Immature natural killer cell (primary cell): ENCODE data around the gene NNAT. TPM values are rescaled to one million over a fixed set of nuclear protein-coding genes. Genes with fewer than 3 reads are reported as not detected.
"Not testable (repeated sequence)": the region's sequence is repeated elsewhere in the genome, so short reads cannot be mapped to it uniquely, and the experiment has no call there.

Experiments used
- DNase-seq, 3 donors: peaks; one replicate each; pipeline ENCODE4 v3.0.0; 2022; ENCODE audit warnings: mixed read lengths in 1 of 3
- H3K27ac Mint-ChIP-seq, 6 donors: one replicate each; pipeline ENCODE4 v1.8.0; 2020; ENCODE audit warnings: mixed read lengths in 6 of 6, mild to moderate bottlenecking in 5 of 6, inconsistent platforms in 4 of 6, moderate library complexity in 3 of 6
- H3K27me3 Mint-ChIP-seq, 3 donors: one replicate each; pipeline ENCODE4 v1.8.0; 2020 to 2021; ENCODE audit warnings: low read depth in 3 of 3, mild to moderate bottlenecking in 3 of 3, mixed read lengths in 3 of 3, moderate library complexity in 3 of 3, inconsistent platforms in 1 of 3
- H3K36me3 Mint-ChIP-seq, 3 donors: one replicate each; pipeline ENCODE4 v1.8.0; 2020; ENCODE audit warnings: mixed read lengths in 3 of 3, inconsistent platforms in 2 of 3, mild to moderate bottlenecking in 2 of 3
- H3K4me1 Mint-ChIP-seq, 2 donors: one replicate each; pipeline ENCODE4 v1.8.0; 2020; ENCODE audit warnings: inconsistent platforms in 2 of 2, mild to moderate bottlenecking in 2 of 2, mixed read lengths in 2 of 2, moderate library complexity in 1 of 2
- H3K4me3 Mint-ChIP-seq, 5 donors: one replicate each; pipeline ENCODE4 v1.8.0; 2020; ENCODE audit warnings: mild to moderate bottlenecking in 5 of 5, mixed read lengths in 5 of 5, inconsistent platforms in 3 of 5, moderate library complexity in 3 of 5
- H3K9me3 Mint-ChIP-seq, 6 donors: one replicate each; pipeline ENCODE4 v1.8.0; 2020; ENCODE audit warnings: mild to moderate bottlenecking in 6 of 6, mixed read lengths in 6 of 6, inconsistent platforms in 4 of 6, moderate library complexity in 3 of 6
- polyA plus RNA-seq, 3 donors: library from polyadenylated mRNA; unstranded; fragments of 300-500 nt; fragmentation: Illumina TruSeq; gene quantifications; one replicate each; pipeline ENCODE4 v1.2.3, GENCODE V29; 2021

The NNAT gene
- polyA plus RNA-seq, 3 donors from 2014 or later = 0.20 TPM; not detected in 2

DNA sequence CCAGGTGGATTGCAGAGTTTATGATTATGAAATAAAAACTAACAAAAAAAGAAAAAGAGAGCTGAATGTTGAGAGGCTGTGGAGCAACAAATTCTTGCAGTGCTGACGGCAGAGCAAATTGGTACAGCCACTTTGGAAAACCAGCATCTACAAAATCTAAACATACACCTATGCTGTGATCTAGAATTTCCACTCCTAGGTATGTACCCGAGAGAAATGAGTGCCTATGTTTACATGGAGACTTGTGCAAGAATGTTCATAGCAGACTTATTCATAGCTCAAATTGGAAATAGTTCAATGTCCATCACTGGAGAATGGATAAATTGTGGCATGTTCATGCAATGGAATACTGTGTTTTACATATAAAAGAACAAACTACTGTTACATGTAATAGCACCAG, 9.6 kb downstream of the NNAT start:
- no peak overlapping the region for H3K27ac Mint-ChIP-seq
- H3K4me3 Mint-ChIP-seq = no peak overlapping the region
- peaks cover 28 to 34% of the 10 kb centered on the region in 2 donors for H3K4me1 Mint-ChIP-seq
- DNase-seq = no peak
- peaks cover 4 to 9% (median 5%) of the 10 kb centered on the region in 3 donors for H3K27me3 Mint-ChIP-seq
- H3K36me3 Mint-ChIP-seq = no peaks in the 10 kb centered on the region
- H3K9me3 Mint-ChIP-seq = no peaks in the 10 kb centered on the region

- no peak for DNase-seq
- Mint-ChIP-seq H3K27me3 (peaks cover 4 to 10% (median 9%) of the 10 kb centered on the region in 3 donors), H3K4me3 (no peak overlapping the region), H3K36me3 (no peaks in the 10 kb centered on the region), H3K9me3 (no peaks in the 10 kb centered on the region), H3K4me1 (peaks cover 17 to 22% of the 10 kb centered on the region in 2 donors), H3K27ac (no peak overlapping the region)
These were observed 10.8 kb downstream of the NNAT start for GRCh38 chr20:37531856-37532255.

DNA sequence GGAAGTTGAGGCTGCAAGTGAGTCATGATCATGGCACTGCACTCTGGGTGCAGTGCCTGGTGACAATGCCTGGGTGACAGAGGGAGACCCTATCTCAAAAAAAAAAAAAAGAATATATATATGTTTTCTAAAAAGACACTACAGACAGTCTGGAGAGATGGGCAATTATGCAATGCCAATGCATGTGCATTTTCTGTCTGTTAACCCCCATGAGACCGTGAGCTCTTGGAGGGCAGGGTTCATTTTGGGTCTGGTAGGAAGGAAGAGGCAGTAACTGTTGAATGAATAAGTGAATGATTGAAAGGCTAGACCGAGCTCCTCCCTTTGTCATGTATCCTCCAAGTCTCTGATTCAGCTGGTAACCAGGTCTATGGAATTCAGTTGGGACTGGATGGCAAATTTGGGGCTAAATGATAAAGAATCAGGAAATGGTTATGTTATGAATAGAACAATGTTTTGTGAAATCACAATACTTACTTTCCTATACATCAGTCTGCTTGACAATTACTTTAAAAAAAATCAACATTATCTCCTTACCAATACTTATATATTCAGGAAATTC, 12.2 kb downstream of the NNAT start:
- Mint-ChIP-seq H3K4me1 (peaks cover 9 to 13% of the 10 kb centered on the region in 2 donors), H3K9me3 (no peaks in the 10 kb centered on the region), H3K36me3 (no peaks in the 10 kb centered on the region), H3K27ac (no peak overlapping the region), H3K27me3 (peaks cover 2 to 6% (median 5%) of the 10 kb centered on the region in 3 donors), H3K4me3 (no peak overlapping the region)
- DNase-seq = no peak

GRCh38 chr20:37534401-37535157, 13.5 kb downstream of the NNAT start:
- H3K9me3 Mint-ChIP-seq = no peaks in the 10 kb centered on the region
- H3K27me3 Mint-ChIP-seq = peaks cover 2 to 6% (median 5%) of the 10 kb centered on the region in 3 donors
- no peak overlapping the region for H3K4me3 Mint-ChIP-seq
- no peak overlapping the region for H3K27ac Mint-ChIP-seq
- no peaks in the 10 kb centered on the region for H3K36me3 Mint-ChIP-seq
- H3K4me1 Mint-ChIP-seq = peaks cover 2 to 5% of the 10 kb centered on the region in 2 donors
- peak; percentile 58 to 67 (median 64) for DNase-seq

- DNase-seq = no peak
- peaks cover 2 to 5% of the 10 kb centered on the region in 2 donors for H3K4me1 Mint-ChIP-seq
- H3K36me3 Mint-ChIP-seq = no peaks in the 10 kb centered on the region
- no peak overlapping the region for H3K4me3 Mint-ChIP-seq
- H3K27me3 Mint-ChIP-seq = peaks cover 2 to 6% (median 3%) of the 10 kb centered on the region in 3 donors
- no peak overlapping the region for H3K27ac Mint-ChIP-seq
- no peaks in the 10 kb centered on the region for H3K9me3 Mint-ChIP-seq
These were observed 14.5 kb downstream of the NNAT start for GRCh38 chr20:37535443-37536132.

DNA sequence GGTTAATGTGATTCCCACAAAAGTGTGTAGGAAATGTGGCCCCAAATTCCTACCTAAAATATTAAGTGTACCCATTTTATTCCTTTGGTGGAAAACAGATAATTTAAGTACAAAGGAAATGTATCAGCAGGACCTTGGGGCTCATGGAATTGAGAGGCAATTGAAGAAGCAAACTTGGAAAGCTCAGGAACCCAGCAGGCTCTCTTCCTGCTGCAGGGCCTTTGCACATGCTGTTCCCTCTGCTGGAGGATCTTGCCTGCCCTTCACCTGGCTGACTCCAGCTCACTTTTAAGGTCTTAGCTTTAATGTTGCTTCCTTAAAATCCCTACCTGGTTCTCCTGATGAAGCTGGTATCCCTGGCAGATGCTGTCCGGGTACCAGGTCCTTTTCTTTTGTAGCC, 16.5 kb downstream of the NNAT start:
- Mint-ChIP-seq H3K36me3 (no peaks in the 10 kb centered on the region), H3K4me3 (no peak overlapping the region), H3K4me1 (peaks cover 2 to 5% of the 10 kb centered on the region in 2 donors), H3K9me3 (no peaks in the 10 kb centered on the region), H3K27ac (no peak overlapping the region), H3K27me3 (peaks cover 2 to 6% (median 4%) of the 10 kb centered on the region in 3 donors)
- no peak for DNase-seq

DNA sequence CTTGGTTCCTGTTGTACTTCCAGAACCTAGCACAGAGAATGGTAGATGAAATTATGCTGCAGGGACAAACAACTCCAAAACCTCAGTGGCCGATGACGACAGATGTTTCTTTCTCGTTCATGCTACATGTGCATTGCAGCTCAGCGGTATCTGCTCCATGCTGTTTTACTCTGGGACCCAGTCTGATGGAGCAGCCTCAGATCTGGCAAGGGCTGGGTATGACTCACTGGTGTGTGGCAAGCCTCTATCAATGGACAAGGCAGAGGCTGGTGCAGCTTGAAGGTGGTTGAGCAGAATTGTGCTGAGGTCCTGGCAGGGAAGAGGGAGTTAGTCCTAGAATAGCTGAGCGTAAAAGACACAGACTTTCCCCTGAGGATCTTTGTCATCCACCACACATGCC, 17.0 kb downstream of the NNAT start:
- DNase-seq = no peak
- H3K36me3 Mint-ChIP-seq = no peaks in the 10 kb centered on the region
- no peak overlapping the region for H3K27ac Mint-ChIP-seq
- H3K4me3 Mint-ChIP-seq = no peak overlapping the region
- peaks cover 2 to 5% of the 10 kb centered on the region in 2 donors for H3K4me1 Mint-ChIP-seq
- peaks cover 0 to 6% (median 4%) of the 10 kb centered on the region in 3 donors for H3K27me3 Mint-ChIP-seq
- no peaks in the 10 kb centered on the region for H3K9me3 Mint-ChIP-seq

DNA sequence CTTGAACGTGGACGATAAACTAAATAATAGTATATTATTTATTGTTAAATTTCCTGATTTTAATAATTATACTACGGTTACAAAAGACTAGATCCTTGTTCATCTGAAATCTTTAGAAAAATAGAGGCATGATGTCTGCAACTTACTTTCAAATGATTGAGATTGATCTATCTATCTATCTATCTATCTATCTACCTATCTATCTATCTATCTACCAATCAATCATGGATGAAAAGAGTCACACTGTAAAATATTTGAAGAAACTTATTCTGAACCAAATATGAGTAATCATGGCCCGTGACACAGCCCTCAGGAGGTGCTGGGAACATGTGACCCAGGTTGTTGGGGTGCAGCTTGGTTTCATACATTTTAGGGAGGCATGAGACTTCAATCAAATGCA, 18.4 kb downstream of the NNAT start:
- Mint-ChIP-seq H3K4me1 (peaks cover 2 to 4% of the 10 kb centered on the region in 2 donors), H3K27me3 (peaks cover 0 to 8% (median 7%) of the 10 kb centered on the region in 3 donors), H3K27ac (no peak overlapping the region), H3K36me3 (no peaks in the 10 kb centered on the region), H3K9me3 (no peaks in the 10 kb centered on the region), H3K4me3 (no peak overlapping the region)
- no peak for DNase-seq

DNA sequence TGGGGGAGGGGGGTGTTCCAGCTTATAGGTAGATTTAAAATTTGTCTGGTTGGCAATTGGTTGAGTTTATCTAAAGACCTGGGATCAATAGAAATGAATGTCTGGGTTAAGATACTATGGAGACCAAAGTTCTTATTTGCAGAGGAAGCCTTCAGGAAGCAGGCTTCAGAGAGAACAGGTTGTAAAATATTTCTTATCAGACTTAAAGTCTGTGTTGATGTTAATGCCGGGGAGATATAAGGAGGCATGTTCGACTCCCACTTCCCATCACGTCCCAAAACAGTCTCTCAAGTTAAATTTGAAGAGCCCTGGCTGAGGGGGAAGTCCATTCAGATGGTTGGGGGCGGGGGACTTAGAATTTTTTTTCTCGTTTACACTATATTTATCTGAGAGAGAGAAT, 19.0 kb downstream of the NNAT start:
- Mint-ChIP-seq H3K4me1 (no peaks in the 10 kb centered on the region), H3K4me3 (no peak overlapping the region), H3K36me3 (no peaks in the 10 kb centered on the region), H3K27me3 (peaks cover 3 to 8% (median 7%) of the 10 kb centered on the region in 3 donors), H3K9me3 (no peaks in the 10 kb centered on the region), H3K27ac (no peak overlapping the region)
- no peak for DNase-seq

- not testable (repeated sequence) for H3K9me3 Mint-ChIP-seq, H3K27ac Mint-ChIP-seq, H3K27me3 Mint-ChIP-seq, H3K36me3 Mint-ChIP-seq, DNase-seq, H3K4me1 Mint-ChIP-seq, H3K4me3 Mint-ChIP-seq
These were observed 19.8 kb downstream of the NNAT start for GRCh38 chr20:37540838-37541237.

DNA sequence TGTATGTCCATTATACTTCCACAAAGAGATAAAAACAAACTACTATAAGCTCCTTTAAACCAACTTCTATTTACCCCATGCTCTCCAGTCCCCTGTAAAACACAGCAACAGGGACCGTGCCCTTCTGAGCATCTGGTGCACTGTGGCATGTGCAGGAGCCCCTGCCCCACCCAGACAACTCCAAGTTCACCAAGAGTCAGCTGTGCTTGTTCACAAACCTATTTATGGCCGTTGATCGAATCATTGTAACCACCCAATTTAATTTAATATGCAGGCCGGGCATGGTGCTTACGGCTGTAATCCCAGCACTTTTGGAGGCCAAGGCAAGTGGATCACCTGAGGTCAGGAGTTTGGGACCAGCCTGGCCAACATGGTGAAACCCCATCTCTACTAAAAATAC, 20.3 kb downstream of the NNAT start:
- Mint-ChIP-seq H3K9me3 (no peaks in the 10 kb centered on the region), H3K27me3 (peaks cover 3 to 7% (median 7%) of the 10 kb centered on the region in 3 donors), H3K27ac (no peak overlapping the region), H3K36me3 (no peaks in the 10 kb centered on the region), H3K4me1 (no peaks in the 10 kb centered on the region), H3K4me3 (no peak overlapping the region)
- DNase-seq = no peak

DNA sequence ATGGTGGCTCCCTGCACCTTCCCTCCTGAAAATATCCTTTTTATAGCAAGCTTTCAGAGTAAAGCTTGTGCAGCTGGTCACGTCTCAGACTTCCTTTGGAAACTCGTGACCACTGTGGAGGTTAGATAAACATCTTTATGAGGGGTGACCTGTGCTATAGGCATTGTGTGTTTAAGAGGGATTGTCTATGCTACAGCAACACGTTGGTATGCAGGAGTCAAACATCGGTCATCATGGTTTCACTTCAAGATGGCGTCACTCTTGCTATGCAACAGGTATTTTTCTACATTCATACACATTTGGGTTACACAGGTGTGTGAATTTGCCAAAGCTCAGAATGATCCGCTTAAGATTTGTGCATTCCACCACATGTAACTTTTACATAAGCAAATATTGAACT, 21.2 kb downstream of the NNAT start:
- Mint-ChIP-seq H3K27me3 (peaks cover 2 to 9% (median 4%) of the 10 kb centered on the region in 3 donors), H3K36me3 (no peaks in the 10 kb centered on the region), H3K27ac (no peak overlapping the region), H3K4me3 (no peak overlapping the region), H3K9me3 (no peaks in the 10 kb centered on the region), H3K4me1 (no peaks in the 10 kb centered on the region)
- no peak for DNase-seq

DNA sequence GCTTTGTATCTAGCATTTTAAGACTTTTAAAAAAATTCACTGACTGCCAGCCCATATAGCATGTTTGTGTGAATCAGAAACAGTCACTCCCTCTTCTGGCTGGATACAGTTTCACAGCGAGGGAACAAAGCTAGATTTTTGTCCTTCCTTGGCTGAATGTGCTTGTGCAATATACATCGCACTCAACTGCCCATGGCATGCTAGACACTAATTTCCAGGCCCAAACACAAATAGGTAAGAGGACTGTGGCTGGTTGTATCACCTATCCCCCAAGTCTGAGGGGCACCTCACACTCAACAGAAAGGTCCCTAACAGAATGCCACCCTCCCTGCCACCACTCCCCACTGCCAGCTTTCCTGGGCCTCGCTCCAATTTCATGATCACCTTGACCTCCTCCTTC, 22.8 kb downstream of the NNAT start:
- no peak for DNase-seq
- no peaks in the 10 kb centered on the region for H3K36me3 Mint-ChIP-seq
- H3K27ac Mint-ChIP-seq = no peak overlapping the region
- H3K4me1 Mint-ChIP-seq = no peaks in the 10 kb centered on the region
- no peak overlapping the region for H3K4me3 Mint-ChIP-seq
- H3K9me3 Mint-ChIP-seq = no peaks in the 10 kb centered on the region
- peaks cover 2 to 7% (median 4%) of the 10 kb centered on the region in 3 donors for H3K27me3 Mint-ChIP-seq

DNA sequence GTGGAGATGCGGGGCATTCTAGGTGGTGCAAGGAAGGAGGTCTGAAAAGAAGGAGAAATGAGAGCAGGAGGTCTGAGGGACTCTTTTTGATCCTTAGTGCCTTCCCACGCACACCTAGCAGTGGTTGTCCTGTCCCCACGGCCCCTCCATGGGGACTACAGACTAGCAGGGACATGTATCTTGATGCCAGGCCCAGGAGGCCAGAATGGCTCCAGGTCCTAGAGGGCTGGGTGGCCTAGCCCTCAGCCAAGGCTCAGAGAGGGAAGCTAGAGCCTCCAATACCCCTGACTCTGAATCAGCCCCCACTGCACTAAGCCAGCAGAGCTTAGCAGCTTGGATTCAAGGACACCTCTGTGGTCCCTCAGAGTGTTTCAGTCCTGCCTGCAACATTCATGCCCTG, 23.3 kb downstream of the NNAT start:
- no peak for DNase-seq

More for the DNA sequence above, 23.3 kb downstream of the NNAT start:
- Mint-ChIP-seq H3K4me1 (no peaks in the 10 kb centered on the region), H3K27me3 (peaks cover 2 to 7% (median 4%) of the 10 kb centered on the region in 3 donors), H3K27ac (no peak overlapping the region), H3K9me3 (no peaks in the 10 kb centered on the region), H3K4me3 (no peak overlapping the region), H3K36me3 (no peaks in the 10 kb centered on the region)
